Activated B cell treated with CpG ODN at 0.5 μM for 24 hours (primary cell): ENCODE data around the gene PYGO2. TPM values are rescaled to one million over a fixed set of nuclear protein-coding genes. Genes with fewer than 3 reads are reported as not detected.

Source experiments
- ATAC-seq: fragments of 200-7000 bp; cut with Tn5 transposase; one replicate; pipeline ENCODE4 v1.10.0; 2021; ENCODE audit warnings: low read depth, mild to moderate bottlenecking, moderate library complexity
- CTCF ChIA-PET: fragments of 350-600 bp; sonication (Branson Sonifier 250); formaldehyde crosslinking; loops from one replicate; lab custom pipeline; 2021; ENCODE audit warnings: antibody characterized with exemption; lab: Charles Lee
- POLR2A ChIA-PET: fragments of 350-600 bp; sonication (Branson Sonifier 250); formaldehyde crosslinking; loops from one replicate; lab custom pipeline; 2021; ENCODE audit warnings: antibody characterized with exemption; lab: Charles Lee
- DNase-seq: peaks from one replicate; pipeline ENCODE4 v3.0.0; 2022
- H3K27ac Mint-ChIP-seq: one replicate; pipeline ENCODE4 v1.8.0; 2020; ENCODE audit warnings: mixed read lengths
- H3K27me3 Mint-ChIP-seq: one replicate; pipeline ENCODE4 v1.8.0; 2021; ENCODE audit warnings: mixed read lengths
- H3K36me3 Mint-ChIP-seq: one replicate; pipeline ENCODE4 v1.8.0; 2021; ENCODE audit warnings: low read depth, mixed read lengths
- H3K4me1 Mint-ChIP-seq: one replicate; pipeline ENCODE4 v1.8.0; 2021; ENCODE audit warnings: mixed read lengths
- H3K4me3 Mint-ChIP-seq: one replicate; pipeline ENCODE4 v1.8.0; 2020; ENCODE audit warnings: mild to moderate bottlenecking, mixed read lengths
- H3K9me3 Mint-ChIP-seq: one replicate; pipeline ENCODE4 v1.8.0; 2020; ENCODE audit warnings: mixed read lengths
- CTCF ChIP-seq: fragments of 200-600 bp; IDR thresholded peaks from one replicate; pipeline ENCODE4 v1.8.0; 2022; ENCODE audit warnings: antibody characterized with exemption, mild to moderate bottlenecking
- intact Hi-C: fragments of 100-400 bp; cut with micrococcal nuclease; formaldehyde crosslinking; loops from one replicate; pipeline ENCODE4 v1.15.1; 2024
- total RNA-seq: library from RNA; stranded (reverse); gene quantifications from 2 replicates; pipeline ENCODE4 v1.2.3, GENCODE V29; 2022

The PYGO2 gene
- total RNA-seq, 1 donor from 2014 or later, result 38.1 TPM

GRCh38 chr1:154926201-154926600, 35.4 kb downstream of the PYGO2 start:
- DNase-seq, result no peak
- Mint-ChIP-seq H3K27ac (no peak overlapping the region), H3K36me3 (peaks cover 66% of the 10 kb centered on the region), H3K9me3 (no peaks in the 10 kb centered on the region), H3K4me3 (no peak overlapping the region), H3K27me3 (no peaks in the 10 kb centered on the region), H3K4me1 (peaks cover 7% of the 10 kb centered on the region)
- CTCF ChIA-PET, result no interaction called here
- intact Hi-C loops, result no loop called here
- no peak for TF ChIP-seq CTCF
- POLR2A ChIA-PET, result interaction anchor here (2.0 kb wide), 1 partner anchor 10 kb away, joined by 9 read pairs; the partner anchor contains the start of gene PMVK
- no peak for ATAC-seq

GRCh38 chr1:154925335-154926170, 36.0 kb downstream of the PYGO2 start:
- H3K27ac Mint-ChIP-seq, result no peak overlapping the region
- no peak for TF ChIP-seq CTCF
- ATAC-seq (no peak), DNase-seq (no peak)
- POLR2A ChIA-PET, result interaction anchor here (2.0 kb wide), 1 partner anchor 11 kb away, joined by 9 read pairs; the partner anchor contains the start of gene PMVK
- CTCF ChIA-PET, result no interaction called here
- intact Hi-C loops, result no loop called here
- H3K4me3 Mint-ChIP-seq, result no peak overlapping the region
- no peaks in the 10 kb centered on the region for H3K9me3 Mint-ChIP-seq
- no peaks in the 10 kb centered on the region for H3K27me3 Mint-ChIP-seq
- peaks cover 65% of the 10 kb centered on the region for H3K36me3 Mint-ChIP-seq
- H3K4me1 Mint-ChIP-seq, result peaks cover 7% of the 10 kb centered on the region

- TF ChIP-seq CTCF, result no peak
- Mint-ChIP-seq H3K27ac (no peak overlapping the region), H3K27me3 (no peaks in the 10 kb centered on the region), H3K36me3 (peaks cover 53% of the 10 kb centered on the region), H3K4me1 (peaks cover 7% of the 10 kb centered on the region), H3K9me3 (no peaks in the 10 kb centered on the region), H3K4me3 (no peak overlapping the region)
- ChIA-PET POLR2A (no interaction called here), CTCF (no interaction called here)
- ATAC-seq (no peak), DNase-seq (no peak)
- intact Hi-C loops, result no loop called here
Measured at GRCh38 chr1:154923695-154924094, 37.9 kb downstream of the PYGO2 start.

DNA sequence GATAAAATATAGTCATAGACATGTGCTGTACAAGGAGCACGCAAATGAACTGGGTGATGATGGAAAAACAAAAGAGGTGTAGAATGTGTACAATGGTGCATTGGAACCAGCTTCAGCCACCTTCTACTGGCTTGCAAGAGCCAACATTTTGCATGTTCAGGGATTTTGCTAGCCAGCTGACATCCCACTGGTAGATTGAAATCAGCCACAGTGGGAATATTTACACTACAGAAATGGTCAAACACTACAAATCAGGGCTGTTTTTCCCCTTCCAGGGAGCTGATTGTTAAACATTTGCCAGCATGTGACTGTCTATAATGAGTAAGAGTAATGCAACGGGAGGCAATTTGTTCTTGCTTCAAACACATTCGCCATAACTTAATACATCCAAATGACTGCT, 48.3 kb downstream of the PYGO2 start:
- CTCF ChIA-PET, result no interaction called here
- Mint-ChIP-seq H3K4me3 (no peak overlapping the region), H3K27me3 (no peaks in the 10 kb centered on the region), H3K4me1 (no peaks in the 10 kb centered on the region), H3K9me3 (no peaks in the 10 kb centered on the region), H3K27ac (no peak overlapping the region), H3K36me3 (peaks cover 7% of the 10 kb centered on the region)
- intact Hi-C loops, result no loop called here
- TF ChIP-seq CTCF, result no peak
- ATAC-seq (no peak), DNase-seq (no peak)
- POLR2A ChIA-PET, result no interaction called here

GRCh38 chr1:154912755-154913154, 48.8 kb downstream of the PYGO2 start:
- ATAC-seq, result no peak

More at GRCh38 chr1:154912755-154913154, 48.8 kb downstream of the PYGO2 start:
- TF ChIP-seq CTCF, result no peak
- Mint-ChIP-seq H3K27me3 (no peaks in the 10 kb centered on the region), H3K4me3 (no peak overlapping the region), H3K27ac (no peak overlapping the region), H3K4me1 (no peaks in the 10 kb centered on the region), H3K36me3 (peaks cover 7% of the 10 kb centered on the region), H3K9me3 (no peaks in the 10 kb centered on the region)
- no peak for DNase-seq
- CTCF ChIA-PET, result no interaction called here
- intact Hi-C loops, result no loop called here
- POLR2A ChIA-PET, result no interaction called here
